Stimulated activated CD8-positive, alpha-beta memory T cell treated with anti-CD3 and anti-CD28 coated beads, Interleukin-4, amount 100 ng/mL, for 24 hours (primary cell): ENCODE results near the gene NRP1.
"Not testable (repeated sequence)": the region's sequence is repeated elsewhere in the genome, so short reads cannot be mapped to it uniquely, and the experiment has no call there.

Experiments
- DNase-seq: peaks from one replicate; pipeline ENCODE4 v3.0.0-alpha.2; 2020; ENCODE audit warnings: low read depth

The NRP1 gene

DNA sequence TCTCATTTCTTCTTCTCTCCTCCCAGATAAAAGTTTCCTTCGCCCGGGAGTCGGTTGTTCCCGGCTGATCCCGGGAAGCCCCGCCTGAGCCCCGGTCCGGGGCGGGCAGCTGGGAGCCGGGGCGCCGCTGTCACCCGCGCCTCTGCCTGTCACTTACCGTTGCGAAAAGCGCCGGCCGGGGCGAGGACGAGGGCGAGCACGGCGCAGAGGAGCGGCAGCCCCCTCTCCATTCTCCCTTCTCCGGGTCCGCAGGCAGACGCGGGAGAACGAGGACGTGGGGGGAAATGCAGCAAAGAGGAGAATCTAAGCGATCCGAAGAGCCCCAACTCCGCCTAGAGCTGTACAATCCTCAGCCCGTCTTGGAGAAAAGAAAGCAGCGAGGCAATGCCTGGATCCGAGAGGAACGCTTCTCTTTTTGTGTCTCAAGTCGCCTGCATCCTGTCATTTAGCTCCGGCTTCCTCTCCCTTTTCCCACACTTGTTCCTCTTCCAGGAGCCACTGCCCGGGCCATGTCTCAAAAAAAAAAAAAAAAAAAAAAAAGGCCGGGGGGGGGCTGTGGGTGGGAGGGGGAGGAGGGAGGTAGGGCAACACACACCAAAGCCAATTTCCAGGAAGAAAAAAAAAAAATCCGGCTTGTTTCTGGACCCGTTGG lies at the start of gene NRP1:
NRP1 (minus strand) TSS at position 515 of the 652 bp plus-strand sequence; CDS start at position 230, 285 bp downstream.
- no peak for DNase-seq

DNA sequence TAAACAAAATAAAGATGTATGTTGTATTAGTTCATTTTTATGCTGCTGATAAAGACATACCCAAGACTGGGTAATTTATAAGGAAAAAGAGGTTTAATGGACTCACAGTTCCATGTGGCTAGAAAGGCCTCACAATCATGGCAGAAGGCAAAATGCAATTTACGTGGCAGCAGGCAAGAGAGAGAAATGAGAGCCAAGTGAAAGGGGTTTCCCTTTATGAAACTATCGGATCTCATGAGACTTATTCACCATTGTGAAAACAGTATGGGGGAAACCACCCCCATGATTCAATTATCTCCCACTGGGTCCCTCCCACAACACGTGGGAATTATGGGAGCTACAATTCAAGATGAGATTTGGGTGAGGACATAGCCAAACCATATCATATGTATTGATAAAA lies 49.7 kb upstream of the NRP1 start:
- DNase-seq, result not testable (repeated sequence)

DNA sequence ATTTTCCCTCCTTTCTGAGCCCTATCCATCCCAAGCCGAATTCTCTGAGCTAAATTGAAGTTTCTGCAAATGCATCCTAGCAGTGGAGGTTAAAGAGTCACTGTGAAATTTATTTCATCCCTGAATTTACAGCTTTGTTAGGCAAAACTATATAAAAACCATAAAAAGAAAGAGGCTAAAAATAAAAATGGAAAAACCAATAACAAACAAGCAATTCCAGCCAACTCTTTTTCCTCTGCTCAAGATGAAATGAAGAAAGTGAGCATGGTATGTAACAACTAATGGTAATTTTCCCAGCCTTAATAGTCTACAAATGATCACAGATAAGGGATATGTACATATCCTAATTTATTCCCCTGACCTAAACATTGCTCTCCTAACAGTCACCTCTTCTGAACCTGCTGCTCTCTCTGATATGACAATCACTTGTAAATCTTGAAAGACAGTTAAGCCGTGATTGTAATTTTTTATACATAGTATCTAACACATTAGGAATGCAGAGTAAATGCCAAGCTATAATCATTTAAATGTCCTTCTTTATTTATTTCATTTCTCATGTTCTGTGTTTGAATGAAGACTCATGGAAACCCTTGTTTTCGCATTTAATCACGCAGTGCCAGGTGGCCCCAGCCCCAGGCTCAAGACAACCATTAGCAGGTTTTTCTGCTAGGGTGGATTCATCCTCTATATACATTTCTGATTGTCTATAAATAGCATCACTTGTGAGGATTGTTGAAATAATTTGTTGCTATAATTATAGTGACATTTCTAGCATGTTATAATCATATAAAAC lies 48.6 kb upstream of the NRP1 start:
- no peak for DNase-seq

DNA sequence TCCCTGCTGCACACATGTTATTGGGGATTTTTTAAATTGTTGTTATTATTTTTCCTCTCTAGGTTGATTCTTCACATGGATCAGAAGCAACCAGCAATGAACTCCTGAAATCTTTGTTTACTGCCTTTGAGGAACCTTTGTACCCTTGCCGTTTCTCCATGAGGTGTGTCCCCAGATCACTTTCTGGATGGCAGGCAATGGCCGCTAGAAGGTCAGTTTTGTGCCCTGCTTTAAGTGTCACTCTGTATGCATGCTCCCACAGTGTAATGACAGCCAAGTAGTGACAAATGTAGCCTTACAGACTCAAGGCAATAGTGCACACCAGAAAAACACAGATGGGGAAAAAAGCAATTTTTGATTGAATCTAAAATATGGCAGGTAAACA lies 47.7 kb upstream of the NRP1 start:
- DNase-seq, result no peak

DNA sequence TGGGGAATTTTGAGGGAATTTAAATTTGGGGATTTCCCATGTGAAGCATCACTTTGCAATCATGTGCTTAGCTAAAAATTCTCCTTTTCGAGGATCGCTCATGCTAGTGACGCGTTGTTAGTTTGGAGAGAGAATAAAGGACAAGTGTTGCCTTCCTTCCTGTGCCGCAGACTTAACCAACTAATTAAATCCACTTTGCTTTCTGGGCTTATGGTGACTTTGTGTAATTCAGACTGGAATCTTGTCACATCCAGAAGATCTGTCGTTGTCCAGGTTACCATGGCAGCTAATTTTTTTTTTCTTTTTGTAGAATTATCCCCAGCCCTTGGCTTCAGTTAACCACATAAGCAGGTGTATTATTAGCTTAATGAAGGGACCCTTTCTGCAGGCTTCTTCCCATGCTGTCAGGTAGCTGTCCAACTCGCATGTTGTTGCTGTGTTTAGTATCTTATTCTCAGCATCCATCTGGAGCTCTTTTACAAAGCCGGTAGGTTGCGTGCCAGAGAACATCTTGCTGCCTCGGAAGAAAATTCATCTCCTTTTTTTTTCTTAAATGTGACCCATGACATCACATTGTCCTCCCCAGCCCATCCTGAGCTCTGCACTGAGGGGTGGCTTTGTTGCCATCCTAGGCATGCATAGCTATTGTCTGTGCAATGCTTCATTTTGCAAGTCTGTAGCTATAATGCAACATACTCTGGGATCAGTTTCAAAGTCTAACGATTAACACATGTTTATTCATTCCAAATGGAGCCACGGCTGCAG lies 47.2 kb upstream of the NRP1 start:
- DNase-seq, result no peak

DNA sequence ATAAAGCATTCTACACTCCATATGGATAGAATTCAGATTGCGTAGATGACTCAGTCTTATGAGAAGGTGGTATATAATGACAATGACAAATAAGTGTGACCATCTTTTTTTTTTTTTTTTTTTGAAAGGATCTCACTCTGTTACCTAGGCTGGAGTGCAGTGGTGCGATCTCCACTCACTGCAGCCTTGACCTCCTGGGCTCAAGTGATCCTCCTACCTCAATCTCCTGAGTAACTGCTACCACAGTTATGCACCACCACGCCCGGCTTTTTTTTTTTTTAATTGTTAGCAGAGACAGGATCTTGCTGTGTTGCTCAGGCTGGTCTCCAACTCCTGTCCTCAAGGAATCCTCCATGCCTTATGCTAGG lies 43.2 kb upstream of the NRP1 start:
- no peak for DNase-seq

DNA sequence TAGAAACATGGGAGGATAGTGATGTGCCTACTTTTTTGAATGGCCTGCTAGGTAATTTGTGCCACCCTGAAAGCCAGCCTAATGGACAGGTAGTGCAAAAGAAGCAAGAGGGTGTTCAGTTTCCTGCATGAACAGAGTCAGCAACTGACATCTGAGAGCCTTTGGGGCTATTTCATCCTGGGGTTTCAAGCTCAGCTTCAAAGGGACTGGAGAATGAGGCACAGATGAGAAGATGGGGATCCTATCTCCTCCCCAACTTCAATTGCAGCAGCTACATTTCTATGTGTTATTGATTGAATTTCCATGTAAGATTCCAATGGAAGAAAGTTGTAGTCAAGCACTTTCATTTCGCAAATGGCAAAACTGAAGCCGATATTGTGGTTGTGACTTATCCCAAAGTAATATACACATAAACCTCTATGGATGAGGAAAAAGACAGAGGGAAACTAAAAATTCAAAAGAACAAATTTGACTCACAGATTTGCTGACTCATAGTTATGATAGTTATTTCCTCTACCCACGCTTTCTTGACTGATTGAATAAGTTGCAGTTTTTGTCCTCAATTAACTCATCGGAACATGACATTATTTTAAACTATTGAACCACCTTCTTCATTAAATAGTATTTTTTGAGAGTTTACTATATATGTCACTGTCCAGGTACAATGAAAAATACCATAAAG lies 42.6 kb upstream of the NRP1 start:
- DNase-seq, result no peak

DNA sequence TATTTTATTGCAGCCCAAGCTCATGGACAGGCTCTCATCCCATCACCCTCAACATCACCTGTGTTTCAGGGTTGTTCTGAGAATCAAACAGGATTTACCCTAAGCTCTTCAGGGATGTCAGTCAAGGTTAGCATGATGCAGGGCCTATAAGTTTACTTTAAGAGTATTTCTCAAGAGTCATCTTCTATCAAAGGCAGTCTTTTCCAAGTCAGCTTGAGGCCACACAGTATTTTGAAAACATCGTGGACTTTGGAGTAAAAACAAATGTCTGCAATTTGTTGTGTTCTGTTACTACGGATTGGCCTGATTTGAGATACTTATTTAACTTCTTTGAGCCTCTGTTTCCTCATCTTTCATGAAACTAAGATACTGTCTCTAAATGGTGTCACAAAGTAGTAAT lies 42.0 kb upstream of the NRP1 start:
- DNase-seq, result no peak

DNA sequence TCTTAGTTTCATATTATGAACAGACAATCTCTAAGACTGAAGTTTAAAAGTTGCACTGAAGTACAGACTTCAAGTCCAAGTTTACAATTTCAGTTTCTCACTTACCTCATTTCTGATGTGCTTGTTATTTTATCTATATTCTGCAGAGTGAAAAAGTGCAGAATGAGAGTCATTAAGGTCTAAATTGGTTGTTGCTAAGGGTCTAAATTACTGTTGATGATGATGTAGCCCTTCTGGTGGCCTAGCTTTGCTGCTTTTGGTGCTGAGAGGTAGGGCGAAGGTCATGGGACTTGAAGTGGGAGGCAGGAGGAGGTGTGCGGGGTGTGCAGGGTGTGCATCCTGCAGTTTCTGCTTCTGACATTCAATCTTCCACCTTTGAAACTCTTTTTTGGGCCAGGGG lies 38.8 kb upstream of the NRP1 start:
- DNase-seq, result no peak

DNA sequence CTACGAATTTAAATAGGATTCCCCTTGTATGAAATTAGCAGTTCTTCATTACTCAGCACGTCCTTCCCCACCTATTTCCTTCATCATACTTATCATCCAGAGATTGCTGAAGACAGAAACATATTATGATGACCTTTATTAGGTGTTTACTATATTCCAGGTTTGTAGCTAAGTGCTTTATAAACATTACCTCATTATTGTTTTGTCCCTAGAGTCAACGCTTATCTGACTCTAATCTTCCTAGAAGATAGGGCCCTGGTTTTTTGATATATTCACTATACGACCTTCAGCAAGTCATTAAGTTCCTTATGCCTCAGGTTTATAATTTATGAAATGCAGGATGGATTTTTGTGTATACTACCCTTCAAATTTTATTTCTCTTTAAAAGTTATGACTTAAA lies 36.8 kb upstream of the NRP1 start:
- DNase-seq, result no peak

DNA sequence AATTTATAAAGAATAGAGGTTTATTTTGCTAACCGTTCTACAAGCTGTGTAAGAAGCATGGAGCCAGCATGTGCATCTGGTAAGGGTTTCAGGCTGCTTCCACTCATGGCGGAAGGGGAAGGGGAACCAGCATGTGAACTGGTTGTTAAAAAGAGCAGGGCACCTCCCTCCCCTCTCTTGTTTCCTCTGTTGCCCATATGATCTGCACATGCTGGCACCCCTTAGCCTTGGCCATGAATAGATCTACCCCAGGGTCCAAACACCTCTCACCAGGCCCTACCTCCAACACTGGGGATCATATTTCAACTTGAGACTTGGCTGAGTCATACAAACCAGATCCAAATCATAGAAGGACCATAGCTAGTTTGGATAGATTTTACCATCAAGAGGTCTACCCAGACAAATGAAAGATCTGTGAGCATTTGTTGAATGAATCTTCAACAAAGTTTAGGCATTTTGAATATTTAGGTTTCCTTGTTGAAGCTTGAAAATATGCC lies 36.0 kb upstream of the NRP1 start:
- DNase-seq, result no peak

DNA sequence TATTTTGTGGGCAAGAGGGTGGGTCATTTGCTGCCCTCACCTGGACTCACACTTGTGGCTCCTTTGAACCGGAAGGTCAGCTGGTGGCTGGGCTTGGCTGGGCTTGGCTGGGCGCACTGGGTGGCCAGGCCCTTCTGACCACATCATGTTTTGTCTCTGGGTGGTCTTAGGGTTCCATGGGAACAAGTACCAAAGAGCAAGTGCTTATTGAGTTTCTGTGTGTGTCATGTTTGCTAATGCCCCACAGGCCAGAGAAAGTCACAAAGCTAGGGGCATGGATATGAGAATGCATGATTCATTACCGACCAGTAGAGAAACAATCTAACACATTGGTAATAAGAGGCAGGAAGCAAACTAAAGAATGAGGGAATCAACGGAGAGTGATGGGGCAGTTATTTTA lies 33.6 kb upstream of the NRP1 start:
- no peak for DNase-seq

DNA sequence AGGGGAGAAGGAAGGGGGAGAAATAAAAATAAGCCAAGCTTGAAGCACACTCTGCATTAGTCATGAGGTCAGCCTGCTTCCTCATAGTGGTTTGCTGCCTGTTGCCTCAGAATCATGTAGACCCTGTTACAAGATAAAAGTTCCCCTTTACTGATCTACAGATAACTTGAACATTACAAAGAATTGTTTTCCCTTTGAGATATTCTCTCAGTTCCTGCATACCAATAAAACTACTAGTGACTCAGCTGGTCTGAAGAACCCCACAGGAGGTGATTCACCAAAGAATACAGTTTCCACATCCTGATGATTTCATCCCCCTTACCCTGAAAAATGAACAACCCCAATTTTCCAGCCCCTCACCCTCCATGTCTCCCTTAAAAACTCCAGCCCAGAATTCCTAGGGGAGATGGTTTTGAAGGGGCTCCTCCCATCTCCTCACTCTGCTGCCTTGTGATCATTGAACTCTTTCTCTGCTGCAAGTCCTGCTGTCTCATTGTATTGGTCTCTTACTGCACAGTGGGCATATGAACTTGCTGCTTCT lies 31.5 kb upstream of the NRP1 start:
- no peak for DNase-seq

DNA sequence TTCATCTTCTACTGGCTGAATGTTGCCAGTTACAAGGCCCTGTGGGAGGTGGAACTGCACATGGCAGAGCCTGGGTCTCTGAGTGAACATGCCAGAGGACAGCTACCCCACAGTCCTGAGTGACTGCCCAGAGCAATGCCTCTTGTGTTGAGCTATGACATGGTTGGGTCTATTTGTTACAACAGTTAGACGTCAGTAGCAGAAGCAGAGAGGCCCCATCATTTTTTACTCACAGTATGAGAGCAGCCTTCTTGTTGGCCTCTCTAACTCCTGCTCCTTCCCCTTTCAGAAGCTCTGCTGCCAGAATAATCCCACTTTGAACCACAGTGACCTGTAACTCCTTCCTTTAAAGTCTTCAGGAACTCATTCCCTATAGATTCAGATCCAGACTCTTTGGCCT lies 30.8 kb upstream of the NRP1 start:
- DNase-seq, result no peak

DNA sequence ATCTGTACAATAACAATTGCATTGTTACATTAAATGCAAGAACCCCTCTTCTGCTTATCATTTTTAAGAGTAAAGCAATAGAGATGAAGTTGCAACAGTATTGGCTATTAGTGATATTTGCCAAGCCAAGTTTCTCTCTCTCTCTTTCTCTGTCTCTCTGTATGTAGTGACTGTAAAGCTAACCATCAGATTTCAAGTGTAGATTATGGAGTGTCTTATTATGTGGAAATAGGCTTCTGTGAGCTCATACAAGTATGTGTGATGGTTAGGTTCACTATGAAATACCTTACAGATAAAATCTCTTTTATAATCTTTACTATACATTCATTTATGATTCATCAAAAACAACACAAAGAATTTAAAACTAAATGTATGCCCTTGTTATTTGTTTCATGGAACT lies 28.6 kb upstream of the NRP1 start:
- DNase-seq, result no peak

DNA sequence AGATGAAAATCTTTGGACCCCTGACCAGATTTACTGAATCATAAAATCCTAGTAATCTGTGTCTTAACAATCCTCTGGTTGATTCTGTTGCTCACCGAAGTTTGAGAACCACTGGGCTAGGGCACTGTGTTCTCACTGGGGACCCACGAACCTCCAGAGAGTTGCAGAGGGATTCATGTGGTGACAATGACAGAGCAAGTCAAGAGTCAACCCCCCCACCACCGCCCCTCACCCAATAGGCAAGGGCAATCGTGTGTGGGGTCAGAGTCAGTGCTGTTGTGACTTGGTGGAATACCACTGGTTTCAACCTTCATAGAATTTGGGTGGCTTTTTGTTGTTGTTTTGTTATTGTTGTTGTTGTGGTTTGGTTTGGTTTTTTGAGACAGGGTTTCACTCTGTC lies 23.5 kb upstream of the NRP1 start:
- DNase-seq, result no peak

DNA sequence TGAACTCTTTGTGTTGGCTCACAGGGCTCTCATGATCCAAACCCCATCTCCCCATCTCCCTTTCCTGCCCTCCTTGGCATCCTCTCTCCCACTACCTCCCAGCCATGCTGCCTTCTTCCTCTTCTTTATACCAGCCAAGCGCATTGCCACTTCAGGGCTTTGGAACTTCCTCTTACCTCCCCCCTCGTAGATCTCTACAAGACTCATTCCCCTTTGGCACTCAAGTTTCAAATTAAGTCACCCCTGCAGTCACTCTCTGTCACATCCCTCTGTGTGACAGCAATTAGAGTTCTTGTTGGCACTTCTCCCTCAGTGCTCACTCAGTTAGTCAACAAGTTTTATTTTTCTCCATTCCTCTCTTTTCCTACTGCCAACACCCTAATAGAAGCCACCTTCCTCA lies 20.8 kb upstream of the NRP1 start:
- no peak for DNase-seq

DNA sequence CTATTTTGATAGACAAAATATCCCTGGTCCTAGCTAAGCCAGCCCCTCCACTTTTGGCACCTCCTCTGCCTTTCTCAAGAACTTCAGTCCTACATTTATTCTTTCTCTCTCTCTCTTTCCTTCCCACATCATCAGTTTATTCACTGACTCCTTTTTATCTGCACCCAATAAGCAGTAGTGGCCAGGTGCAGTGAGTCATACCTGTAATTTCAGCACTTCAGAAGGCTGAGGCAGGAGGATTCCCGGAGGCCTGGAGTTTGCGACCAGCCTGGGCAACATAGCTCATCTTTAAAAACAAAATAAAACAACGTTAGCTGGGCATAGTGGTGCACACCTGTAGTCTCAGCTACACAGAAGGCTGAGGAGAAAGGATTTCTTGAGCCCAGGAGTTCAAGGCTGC lies 19.4 kb upstream of the NRP1 start:
- no peak for DNase-seq

DNA sequence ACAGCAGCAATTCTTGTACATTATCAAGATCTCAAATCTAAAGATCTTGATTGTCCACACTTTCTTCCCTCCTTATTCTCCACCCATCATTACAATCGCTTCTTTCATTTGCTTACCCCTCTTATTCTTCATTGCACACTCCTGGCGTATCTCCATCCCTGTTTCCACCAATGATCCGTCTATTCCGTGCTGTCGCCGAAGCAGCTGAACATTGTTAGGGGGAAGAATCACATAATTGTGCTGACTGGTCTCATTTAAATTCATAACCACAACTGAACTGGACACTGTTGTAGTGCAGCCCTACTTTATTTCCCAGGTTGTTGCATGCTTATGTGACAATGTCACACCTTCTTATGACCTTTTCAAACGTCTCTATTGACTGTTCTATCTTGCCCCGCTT lies 18.9 kb upstream of the NRP1 start:
- no peak for DNase-seq

DNA sequence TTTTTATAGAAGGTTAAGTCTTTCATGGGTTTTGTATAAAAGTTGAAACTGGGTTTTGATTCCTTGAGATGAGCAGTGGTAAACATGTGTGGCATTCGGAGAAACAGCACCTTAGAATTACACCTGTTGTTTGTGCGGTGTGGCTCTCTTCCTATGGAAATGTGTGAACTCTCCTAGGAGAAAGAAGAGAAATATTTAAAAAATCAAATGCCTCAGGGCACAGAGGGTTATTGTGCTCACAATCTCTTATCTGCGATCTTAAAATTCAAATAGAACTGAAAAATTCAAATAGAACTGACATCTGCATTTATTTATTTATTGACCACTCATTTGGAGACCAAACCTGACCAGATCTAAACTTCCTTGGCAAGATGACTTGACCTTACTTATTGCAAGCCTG lies 18.1 kb upstream of the NRP1 start:
- DNase-seq, result no peak

DNA sequence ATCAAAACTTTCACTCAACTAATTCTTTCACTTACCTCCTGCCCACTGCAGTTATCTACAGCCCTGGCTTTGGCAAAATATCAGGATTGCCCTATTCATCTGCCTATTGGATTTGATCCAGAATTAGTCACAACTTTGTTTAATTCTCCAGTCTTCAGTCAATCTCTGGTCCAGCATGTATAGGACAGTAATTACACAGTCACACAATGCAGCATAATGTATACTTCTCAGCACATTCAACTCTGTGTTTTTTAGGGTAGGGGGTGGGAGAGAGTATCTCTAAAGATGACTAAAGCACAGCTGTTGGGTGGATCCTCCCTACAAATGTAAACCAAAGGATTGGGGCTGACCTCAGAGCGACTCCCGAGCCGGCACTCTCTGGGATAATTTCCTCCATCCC lies 17.7 kb upstream of the NRP1 start:
- DNase-seq, result no peak

DNA sequence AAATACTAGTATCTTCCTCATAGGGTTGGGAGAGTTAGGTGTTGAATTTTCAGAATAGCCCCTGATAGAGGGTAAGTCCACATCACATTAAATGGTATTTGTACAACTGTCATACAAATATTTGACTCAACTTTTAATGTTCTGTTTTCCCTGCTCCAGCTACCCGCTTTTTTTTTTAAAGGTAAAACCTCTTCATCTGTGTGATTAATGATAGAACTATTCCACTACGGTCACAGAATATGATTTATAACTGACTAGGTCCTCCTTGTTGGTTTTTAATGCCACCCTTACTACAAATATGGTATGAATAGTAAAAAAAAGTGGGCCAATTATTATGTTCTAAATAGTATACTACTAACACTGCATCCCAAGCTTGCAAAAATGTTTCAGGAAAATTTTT lies 15.6 kb upstream of the NRP1 start:
- DNase-seq, result no peak
